Measurements from ENCODE around the gene ADH1B.

DNA sequence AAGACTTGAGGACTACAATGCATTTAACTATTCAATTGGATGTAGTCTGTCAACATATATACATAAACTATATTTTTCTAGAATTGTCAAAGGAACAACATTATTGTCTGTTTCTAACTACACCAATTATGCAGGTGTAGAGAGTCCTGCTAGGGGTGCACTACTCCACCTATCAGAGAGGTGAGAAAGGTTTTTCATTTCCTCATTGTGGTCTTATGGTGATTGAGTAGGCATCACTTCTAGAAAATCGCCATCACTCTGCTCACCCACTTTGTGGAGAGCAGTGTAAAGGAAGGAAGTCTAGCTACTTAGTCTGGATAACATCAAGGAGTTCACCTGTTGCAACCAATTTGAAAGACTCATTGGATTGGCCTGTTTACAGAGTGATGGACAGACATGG lies 35.8 kb upstream of the ADH1B start:
- no peak for TF ChIP-seq POLR2A (IDR thresholded peaks at IDR 0.05)
- TF ChIP-seq, protein P1, sequence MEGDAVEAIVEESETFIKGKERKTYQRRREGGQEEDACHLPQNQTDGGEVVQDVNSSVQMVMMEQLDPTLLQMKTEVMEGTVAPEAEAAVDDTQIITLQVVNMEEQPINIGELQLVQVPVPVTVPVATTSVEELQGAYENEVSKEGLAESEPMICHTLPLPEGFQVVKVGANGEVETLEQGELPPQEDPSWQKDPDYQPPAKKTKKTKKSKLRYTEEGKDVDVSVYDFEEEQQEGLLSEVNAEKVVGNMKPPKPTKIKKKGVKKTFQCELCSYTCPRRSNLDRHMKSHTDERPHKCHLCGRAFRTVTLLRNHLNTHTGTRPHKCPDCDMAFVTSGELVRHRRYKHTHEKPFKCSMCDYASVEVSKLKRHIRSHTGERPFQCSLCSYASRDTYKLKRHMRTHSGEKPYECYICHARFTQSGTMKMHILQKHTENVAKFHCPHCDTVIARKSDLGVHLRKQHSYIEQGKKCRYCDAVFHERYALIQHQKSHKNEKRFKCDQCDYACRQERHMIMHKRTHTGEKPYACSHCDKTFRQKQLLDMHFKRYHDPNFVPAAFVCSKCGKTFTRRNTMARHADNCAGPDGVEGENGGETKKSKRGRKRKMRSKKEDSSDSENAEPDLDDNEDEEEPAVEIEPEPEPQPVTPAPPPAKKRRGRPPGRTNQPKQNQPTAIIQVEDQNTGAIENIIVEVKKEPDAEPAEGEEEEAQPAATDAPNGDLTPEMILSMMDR (IDR thresholded peaks at IDR 0.05) = no peak
